Activated CD4-positive, CD25-positive, alpha-beta regulatory T cell (primary cell): ENCODE results near the gene MIPOL1.
"Not testable (repeated sequence)": the region's sequence is repeated elsewhere in the genome, so short reads cannot be mapped to it uniquely, and the experiment has no call there.

Experiments
- DNase-seq, 4 experiments: peaks; one replicate each; lab custom pipeline; 2025; lab: John Stamatoyannopoulos, UW

Gene MIPOL1, protein sequence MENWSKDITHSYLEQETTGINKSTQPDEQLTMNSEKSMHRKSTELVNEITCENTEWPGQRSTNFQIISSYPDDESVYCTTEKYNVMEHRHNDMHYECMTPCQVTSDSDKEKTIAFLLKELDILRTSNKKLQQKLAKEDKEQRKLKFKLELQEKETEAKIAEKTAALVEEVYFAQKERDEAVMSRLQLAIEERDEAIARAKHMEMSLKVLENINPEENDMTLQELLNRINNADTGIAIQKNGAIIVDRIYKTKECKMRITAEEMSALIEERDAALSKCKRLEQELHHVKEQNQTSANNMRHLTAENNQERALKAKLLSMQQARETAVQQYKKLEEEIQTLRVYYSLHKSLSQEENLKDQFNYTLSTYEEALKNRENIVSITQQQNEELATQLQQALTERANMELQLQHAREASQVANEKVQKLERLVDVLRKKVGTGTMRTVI

DNA sequence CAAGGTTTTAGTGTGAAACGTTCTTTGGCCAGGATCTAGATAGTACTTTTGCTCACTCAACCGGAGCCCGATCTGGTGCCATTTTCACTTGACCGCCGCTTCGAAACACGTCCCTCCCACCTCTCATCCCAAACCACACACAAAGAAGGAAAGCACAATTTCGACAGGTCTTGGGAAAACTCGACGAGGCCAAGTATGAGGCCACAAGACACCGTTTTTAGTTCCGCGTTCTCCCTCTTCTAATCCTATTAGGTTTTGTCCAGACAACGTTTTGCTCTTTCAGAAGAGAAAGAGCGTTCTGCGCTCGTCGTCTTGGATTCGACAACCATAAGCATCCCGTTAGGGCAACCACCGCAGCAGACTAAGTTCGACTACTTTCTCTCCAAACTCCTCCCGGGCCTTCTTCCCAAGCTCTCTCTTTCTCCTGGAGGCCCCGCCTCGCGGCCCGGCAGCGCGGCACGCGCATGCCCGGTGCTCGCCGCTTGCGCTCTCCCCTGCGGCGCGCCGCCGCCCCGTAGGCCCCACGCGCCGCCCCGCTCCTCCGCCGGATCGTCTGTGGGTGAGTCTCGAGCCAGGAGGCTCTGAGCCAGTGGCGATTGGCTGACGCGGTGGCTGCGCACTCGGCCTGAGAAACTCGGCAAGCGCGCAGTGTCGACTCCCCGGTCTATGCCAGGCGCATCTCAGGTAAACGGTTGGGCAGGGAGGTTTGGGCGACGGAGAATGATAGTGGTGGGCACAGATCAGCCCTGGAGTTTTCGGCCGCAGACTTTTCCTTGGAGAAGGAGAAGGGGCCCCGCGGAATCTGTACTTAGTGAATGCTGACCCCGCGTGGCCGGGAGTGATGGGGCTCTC lies at the start of gene MIPOL1:
TSS of gene MIPOL1 (plus strand) at position 517 of the 852 bp plus-strand sequence. CDS start 49,952 bp downstream, outside the sequence.
- DNase-seq, result no peak

DNA sequence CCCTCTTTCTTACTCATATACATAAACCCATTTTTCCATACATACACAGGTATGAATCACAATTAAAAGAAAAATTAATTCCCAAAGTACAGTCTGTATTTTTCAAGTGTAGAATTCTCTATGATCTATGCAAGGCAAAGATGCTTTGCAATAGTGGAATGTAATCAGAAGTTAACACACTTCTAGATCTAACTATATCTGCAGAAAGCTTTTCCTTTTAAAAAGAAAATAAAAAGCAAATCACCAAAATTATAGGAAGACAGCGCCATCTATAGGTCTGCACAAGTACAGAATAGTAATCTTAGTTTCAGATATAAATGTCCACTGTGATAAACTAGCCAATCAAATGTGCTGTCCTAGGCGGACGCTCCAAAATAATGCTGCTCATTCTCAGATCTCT lies 47.3 kb upstream of the MIPOL1 start:
- DNase-seq, result no peak

- no peak for DNase-seq
Measured at GRCh38 chr14:37153005-37153404, 44.7 kb upstream of the MIPOL1 start.

DNA sequence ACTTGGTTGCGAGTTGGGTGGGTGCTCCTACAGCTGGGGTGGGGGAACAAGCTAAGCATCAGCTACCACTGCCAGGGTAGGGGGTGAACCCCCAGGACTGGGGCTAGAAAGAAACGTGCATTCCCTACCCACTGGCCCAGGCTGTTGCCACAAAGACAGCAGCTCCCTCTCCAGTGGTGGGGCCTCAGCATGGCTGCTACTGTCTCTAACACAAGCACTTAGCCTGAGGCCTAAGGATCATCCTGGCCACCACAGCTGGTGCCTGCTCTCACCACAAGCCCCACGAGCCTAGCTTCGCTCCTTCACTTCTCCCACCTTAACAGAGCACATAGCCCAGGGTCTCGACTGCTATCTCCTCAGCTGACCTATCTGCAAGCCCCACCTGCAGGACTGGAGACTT lies 44.3 kb upstream of the MIPOL1 start:
- DNase-seq, result no peak

DNA sequence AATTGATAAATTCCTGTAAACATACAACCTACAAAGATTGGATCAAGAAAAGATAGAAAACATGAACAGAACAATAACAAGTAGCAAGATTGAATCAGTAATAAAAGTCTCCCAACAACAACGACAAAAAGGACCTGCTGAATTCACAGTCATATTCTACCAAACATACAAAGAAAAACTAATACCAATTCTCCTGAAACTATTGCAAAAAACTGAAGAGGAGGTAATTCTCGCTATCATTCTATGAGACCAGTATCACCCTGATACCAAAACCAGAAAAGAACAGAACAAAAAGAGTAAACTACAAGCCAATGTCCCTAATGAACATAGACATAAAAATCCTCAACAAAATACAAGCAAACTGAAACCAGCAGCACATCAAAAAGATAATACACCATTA lies 39.8 kb upstream of the MIPOL1 start:
- no peak for DNase-seq

DNA sequence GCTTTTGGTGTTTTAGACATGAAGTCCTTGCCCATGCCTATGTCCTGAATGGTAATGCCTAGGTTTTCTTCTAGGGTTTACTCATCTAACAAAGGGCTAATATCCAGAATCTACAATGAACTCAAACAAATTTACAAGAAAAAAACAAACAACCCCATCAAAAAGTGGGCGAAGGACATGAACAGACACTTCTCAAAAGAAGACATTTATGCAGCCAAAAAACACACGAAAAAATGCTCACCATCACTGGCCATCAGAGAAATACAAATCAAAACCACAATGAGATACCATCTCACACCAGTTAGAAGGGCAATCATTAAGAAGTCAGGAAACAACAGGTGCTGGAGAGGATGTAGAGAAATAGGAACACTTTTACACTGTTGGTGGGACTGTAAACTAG lies 35.4 kb upstream of the MIPOL1 start:
- DNase-seq, result not testable (repeated sequence)

DNA sequence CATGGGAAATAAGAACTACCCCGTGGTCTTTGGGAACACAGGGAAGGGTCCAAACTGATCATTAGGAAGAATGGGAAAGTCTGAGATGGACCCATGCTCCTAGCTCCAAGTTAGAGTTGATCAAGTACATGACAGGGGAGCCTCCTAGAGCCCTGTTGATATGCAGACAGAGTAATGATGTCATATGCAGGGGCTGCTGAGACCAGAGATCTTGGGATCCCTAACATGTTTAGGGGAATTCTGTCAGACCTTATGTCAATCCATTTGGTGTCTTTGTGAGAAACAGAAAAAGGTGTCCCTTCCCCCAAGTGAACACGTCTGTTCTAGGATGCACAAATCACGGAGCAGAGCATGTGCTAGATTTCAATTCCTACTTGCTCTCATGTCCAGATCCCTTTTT lies 31.9 kb upstream of the MIPOL1 start:
- no peak for DNase-seq

- no peak for DNase-seq
Measured at GRCh38 chr14:37167151-37168047, 30.3 kb upstream of the MIPOL1 start.

GRCh38 chr14:37168721-37169120 lies 29.0 kb upstream of the MIPOL1 start:
- DNase-seq, result no peak

DNA sequence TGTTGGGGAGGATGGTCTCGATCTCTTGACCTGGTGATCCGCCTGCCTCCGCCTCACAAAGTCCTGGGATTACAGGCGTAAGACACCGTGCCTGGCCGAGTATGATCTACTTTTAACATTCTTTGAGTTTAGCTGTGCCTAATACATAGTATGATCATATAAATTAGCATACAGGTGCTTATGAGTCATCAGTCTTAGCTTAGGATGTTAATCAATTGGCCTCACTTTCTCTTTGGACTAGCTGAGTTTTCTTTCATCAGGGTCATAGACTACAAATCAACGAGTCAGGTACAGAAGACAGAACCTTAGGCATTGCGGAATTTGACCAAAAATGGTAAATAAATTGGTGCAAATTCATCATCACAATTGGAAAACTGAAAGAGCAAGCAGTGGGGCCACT lies 27.5 kb upstream of the MIPOL1 start:
- DNase-seq, result no peak

GRCh38 chr14:37170993-37171392 lies 26.7 kb upstream of the MIPOL1 start:
- no peak for DNase-seq

DNA sequence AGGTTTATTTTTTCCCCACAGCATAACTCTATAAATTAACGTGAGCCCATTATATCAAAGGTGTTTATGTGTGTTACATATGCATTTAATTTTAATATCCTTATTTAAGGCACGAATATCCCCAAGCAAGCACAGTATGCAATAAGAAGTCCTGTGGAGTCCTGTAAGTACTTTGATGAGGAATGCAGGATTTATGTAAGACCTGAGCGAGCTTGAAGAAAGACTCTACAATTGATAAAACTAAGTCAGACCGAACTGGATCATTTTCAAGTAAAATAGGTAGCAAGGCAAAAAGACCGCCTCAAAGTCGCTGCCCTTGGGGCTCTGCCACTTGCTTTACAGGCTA lies 26.1 kb upstream of the MIPOL1 start:
- no peak for DNase-seq

GRCh38 chr14:37172024-37172869 lies 25.5 kb upstream of the MIPOL1 start, which contains the start of gene SLC25A21:
Gene SLC25A21, minus strand, starts transcription at chr14:37172606.
- DNase-seq, result no peak

DNA sequence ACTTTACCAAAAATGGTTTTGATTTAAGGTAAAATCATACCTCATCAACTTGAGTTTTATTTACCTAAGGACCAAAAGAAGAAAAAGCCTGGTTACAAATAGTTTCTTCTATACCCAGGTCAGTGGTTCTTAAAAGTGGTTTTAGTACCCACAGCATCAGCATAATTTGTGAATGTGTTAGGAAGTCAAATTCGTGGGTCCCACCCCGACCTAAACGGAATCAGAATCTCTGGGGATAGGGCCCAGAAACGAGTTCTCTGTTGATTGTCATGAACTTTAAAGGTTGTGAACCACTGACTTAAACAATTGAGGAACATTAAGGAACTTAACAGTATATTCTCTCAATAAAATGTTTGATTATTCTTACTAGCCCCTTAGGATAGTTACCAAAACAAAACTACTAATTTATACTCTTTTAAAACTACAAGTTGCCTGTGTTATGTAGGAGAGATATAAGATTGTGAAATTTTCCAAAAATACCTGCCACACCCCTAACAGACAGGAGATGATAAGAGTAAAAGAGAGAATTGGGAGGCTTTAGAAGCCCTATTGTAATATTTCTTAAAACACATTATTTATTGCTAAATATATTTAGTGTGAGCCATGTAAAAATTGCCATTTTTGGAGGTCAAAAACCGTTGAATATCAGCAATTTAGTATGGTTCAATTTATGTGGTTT lies 24.7 kb upstream of the MIPOL1 start:
- DNase-seq, result no peak

DNA sequence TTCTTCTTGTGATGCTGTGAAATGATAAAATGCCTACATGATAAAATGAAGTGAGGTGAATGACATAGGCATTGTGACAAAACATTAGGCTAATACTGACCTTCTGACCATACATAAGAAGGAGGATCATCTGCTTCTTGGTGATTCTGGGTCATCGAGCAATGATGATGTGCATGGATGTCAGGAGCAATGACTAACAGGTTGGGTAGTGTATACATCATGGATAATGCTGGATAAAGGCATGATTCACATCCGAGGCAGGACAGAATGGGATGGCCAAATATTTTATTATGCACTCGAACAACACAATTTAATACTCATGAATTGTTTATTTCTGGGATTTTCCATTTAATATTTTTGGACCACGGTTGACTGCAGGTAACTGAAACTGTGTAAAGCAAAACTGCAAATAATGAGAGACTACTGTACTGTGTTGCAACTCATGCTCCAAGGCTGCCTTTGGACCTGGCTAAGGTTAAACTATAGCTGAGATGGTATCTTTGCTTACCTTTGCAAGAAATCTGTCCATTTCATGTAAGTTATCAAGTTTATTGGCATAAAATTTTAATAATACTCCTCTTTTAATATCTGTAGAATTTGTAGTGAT lies 17.7 kb upstream of the MIPOL1 start:
- no peak for DNase-seq

GRCh38 chr14:37180886-37181285 lies 16.9 kb upstream of the MIPOL1 start:
- not testable (repeated sequence) for DNase-seq

- DNase-seq, result no peak
Measured at GRCh38 chr14:37181441-37181840, 16.3 kb upstream of the MIPOL1 start.

GRCh38 chr14:37184520-37184919 lies 13.2 kb upstream of the MIPOL1 start:
- not testable (repeated sequence) for DNase-seq

- no peak for DNase-seq
Measured at GRCh38 chr14:37185670-37186069, 12.1 kb upstream of the MIPOL1 start.

- DNase-seq, result no peak
Measured at GRCh38 chr14:37186865-37187264, 10.9 kb upstream of the MIPOL1 start.
